Omental fat pad (tissue), 4 donors: ENCODE measurements around the gene AGAP1. TPM values are rescaled to one million over a fixed set of nuclear protein-coding genes. Genes with fewer than 3 reads are reported as not detected.
A peak's percentile ranks its signal among the peaks of the same experiment; 100 is the strongest.

Experiments
- ATAC-seq: fragments of 150-250 bp; one replicate; pipeline ENCODE4 v1.9.1; 2016; ENCODE audit warnings: mild to moderate bottlenecking, moderate library complexity; ENCODE audit not compliant: low FRiP score
- DNase-seq: peaks from one replicate; pipeline ENCODE4 v3.0.0-alpha.2; 2019; ENCODE audit warnings: low spot score
- CTCF ChIP-seq, 3 donors: fragments of 450-650 bp; IDR thresholded peaks; one replicate each; pipeline ENCODE4 v1.5.1; 2016 to 2017; ENCODE audit warnings: antibody characterized with exemption in 3 of 3, mild to moderate bottlenecking in 3 of 3, moderate library complexity in 2 of 3
- total RNA-seq, 4 donors: library from RNA; depleted of rRNA; stranded (reverse); fragments of >200 nt; gene quantifications; one replicate each; pipeline ENCODE4 v1.1.0, GENCODE V29; 2016

The AGAP1 gene
- total RNA-seq, 4 donors from 2014 or later: 15.5 to 24.3 (median 16.2) TPM

- ATAC-seq (no peak), DNase-seq (no peak)
- no peak for TF ChIP-seq CTCF (IDR thresholded peaks at IDR 0.05)
These were observed 184.9 kb downstream of the AGAP1 start for GRCh38 chr2:235678712-235679111.

- ATAC-seq (no peak), DNase-seq (no peak)
- TF ChIP-seq CTCF (IDR thresholded peaks at IDR 0.05): no peak
These were observed 185.6 kb downstream of the AGAP1 start for GRCh38 chr2:235679471-235679870.

- ATAC-seq: peak; percentile 27
- no peak for DNase-seq
These were observed 191.3 kb downstream of the AGAP1 start for GRCh38 chr2:235685024-235685721.

GRCh38 chr2:235688511-235689426, 194.9 kb downstream of the AGAP1 start:
- DNase-seq: no peak
- TF ChIP-seq CTCF (IDR thresholded peaks at IDR 0.05): no peak
- ATAC-seq: no peak

More at GRCh38 chr2:235685024-235685721, 191.3 kb downstream of the AGAP1 start:
- TF ChIP-seq CTCF (IDR thresholded peaks at IDR 0.05): no peak

GRCh38 chr2:235689427-235689853, 195.6 kb downstream of the AGAP1 start:
- no peak for DNase-seq
- no peak for TF ChIP-seq CTCF (IDR thresholded peaks at IDR 0.05)

GRCh38 chr2:235690082-235690808, 196.4 kb downstream of the AGAP1 start:
- TF ChIP-seq CTCF (IDR thresholded peaks at IDR 0.05): no peak
- DNase-seq (no peak), ATAC-seq (no peak)

More at GRCh38 chr2:235689427-235689853, 195.6 kb downstream of the AGAP1 start:
- ATAC-seq: no peak
